Progenitor cell of endocrine pancreas (in vitro differentiated cells): ENCODE results near the gene MEF2B. TPM values are rescaled to one million over a fixed set of nuclear protein-coding genes. Genes with fewer than 3 reads are reported as not detected.

Experiments
- DNase-seq: peaks from one replicate; pipeline ENCODE4 v3.0.0; 2021; ENCODE audit warnings: low spot score; ENCODE audit not compliant: unreplicated experiment
- H3K27ac Mint-ChIP-seq: 2 replicates; pipeline ENCODE4 v1.8.0; 2021; ENCODE audit warnings: mild to moderate bottlenecking, moderate library complexity, mixed read lengths
- H3K27me3 Mint-ChIP-seq: 2 replicates; pipeline ENCODE4 v1.8.0; 2021; ENCODE audit warnings: mixed read lengths
- H3K36me3 Mint-ChIP-seq: 2 replicates; pipeline ENCODE4 v1.8.0; 2022; ENCODE audit warnings: mixed read lengths; ENCODE audit not compliant: insufficient read depth
- H3K4me1 Mint-ChIP-seq: 2 replicates; pipeline ENCODE4 v1.8.0; 2021; ENCODE audit warnings: low read depth, mixed read lengths
- H3K4me3 Mint-ChIP-seq: 2 replicates; pipeline ENCODE4 v1.8.0; 2021; ENCODE audit warnings: low read depth, mild to moderate bottlenecking, moderate library complexity, mixed read lengths
- H3K9me3 Mint-ChIP-seq: 2 replicates; pipeline ENCODE4 v1.8.0; 2021; ENCODE audit warnings: low read depth, mixed read lengths
- CTCF ChIP-seq: fragments of 200-600 bp; sonication (generic); IDR thresholded peaks from one replicate; pipeline ENCODE4 v1.5.0; 2021; ENCODE audit warnings: antibody characterized with exemption, mild to moderate bottlenecking; ENCODE audit not compliant: unreplicated experiment
- total RNA-seq: library from RNA; stranded (reverse); gene quantifications from 2 replicates; pipeline ENCODE4 v1.2.1, GENCODE V29; 2021

Gene MEF2B
- total RNA-seq, 1 donor from 2014 or later = 4.2 TPM

- Mint-ChIP-seq H3K27me3 (peaks cover 31% of the 10 kb centered on the region), H3K4me3 (peak within 1 kb of the TSS; percentile 83), H3K4me1 (peaks cover 6% of the 10 kb centered on the region), H3K9me3 (no peaks in the 10 kb centered on the region), H3K36me3 (peaks cover 4% of the 10 kb centered on the region), H3K27ac (peak within 1 kb of the TSS; percentile 80)
- no peak for TF ChIP-seq CTCF
- DNase-seq = peak; percentile 61
These were observed 33.2 kb upstream of the MEF2B start, which contains the start of gene NR2C2AP for GRCh38 chr19:19203012-19203856. Gene NR2C2AP, minus strand, starts transcription at chr19:19203414. Its CDS starts 354 bp downstream, at chr19:19203060.

- Mint-ChIP-seq H3K27me3 (peaks cover 29% of the 10 kb centered on the region), H3K27ac (no peak overlapping the region), H3K4me3 (peak overlapping the region; percentile 83), H3K9me3 (no peaks in the 10 kb centered on the region), H3K36me3 (peaks cover 5% of the 10 kb centered on the region), H3K4me1 (peaks cover 6% of the 10 kb centered on the region)
- TF ChIP-seq CTCF = no peak
- no peak for DNase-seq
These were observed 32.6 kb upstream of the MEF2B start for GRCh38 chr19:19202707-19203011.

- TF ChIP-seq CTCF = no peak
- H3K4me3 Mint-ChIP-seq = peak overlapping the region; percentile 83
- DNase-seq = no peak
- H3K27me3 Mint-ChIP-seq = peaks cover 22% of the 10 kb centered on the region
- no peak overlapping the region for H3K27ac Mint-ChIP-seq
- peaks cover 5% of the 10 kb centered on the region for H3K36me3 Mint-ChIP-seq
- H3K9me3 Mint-ChIP-seq = no peaks in the 10 kb centered on the region
- H3K4me1 Mint-ChIP-seq = peaks cover 6% of the 10 kb centered on the region
These were observed 31.9 kb upstream of the MEF2B start for GRCh38 chr19:19201697-19202630.

- no peak for DNase-seq
- H3K4me3 Mint-ChIP-seq = peak overlapping the region; percentile 98
- H3K27ac Mint-ChIP-seq = no peak overlapping the region
- no peaks in the 10 kb centered on the region for H3K27me3 Mint-ChIP-seq
- no peak for TF ChIP-seq CTCF
- peaks cover 14% of the 10 kb centered on the region for H3K4me1 Mint-ChIP-seq
- H3K36me3 Mint-ChIP-seq = peaks cover 9% of the 10 kb centered on the region
- H3K9me3 Mint-ChIP-seq = no peaks in the 10 kb centered on the region
These were observed 23.9 kb upstream of the MEF2B start for GRCh38 chr19:19193926-19194325.

GRCh38 chr19:19192910-19193423 lies 22.9 kb upstream of the MEF2B start:
- H3K27me3 Mint-ChIP-seq = no peaks in the 10 kb centered on the region
- peak overlapping the region; percentile 98 for H3K4me3 Mint-ChIP-seq
- no peaks in the 10 kb centered on the region for H3K9me3 Mint-ChIP-seq
- no peak for DNase-seq
- peak overlapping the region; percentile 95 for H3K27ac Mint-ChIP-seq
- no peak for TF ChIP-seq CTCF
- peaks cover 14% of the 10 kb centered on the region for H3K4me1 Mint-ChIP-seq
- peaks cover 6% of the 10 kb centered on the region for H3K36me3 Mint-ChIP-seq
